Effector CD4-positive, alpha-beta T cell (primary cell): ENCODE measurements around the gene CCDC88B.
"Not testable (repeated sequence)": the region's sequence is repeated elsewhere in the genome, so short reads cannot be mapped to it uniquely, and the experiment has no call there.

ENCODE experiments used
- DNase-seq: peaks from one replicate; pipeline ENCODE4 v3.0.0-alpha.2; 2020

The CCDC88B gene

GRCh38 chr11:64323984-64324383, 16.0 kb upstream of the CCDC88B start:
- DNase-seq = not testable (repeated sequence)

GRCh38 chr11:64324692-64325469, 15.1 kb upstream of the CCDC88B start:
- DNase-seq = no peak

- no peak for DNase-seq
Observed at GRCh38 chr11:64327375-64327774, 12.6 kb upstream of the CCDC88B start.

- no peak for DNase-seq
Observed at GRCh38 chr11:64327993-64328392, 12.0 kb upstream of the CCDC88B start.

- no peak for DNase-seq
Observed at GRCh38 chr11:64330888-64331287, 9.1 kb upstream of the CCDC88B start.

- peak; percentile 47 for DNase-seq
Observed at GRCh38 chr11:64331569-64332371, 8.2 kb upstream of the CCDC88B start.

GRCh38 chr11:64333556-64333955, 6.4 kb upstream of the CCDC88B start:
- no peak for DNase-seq

- DNase-seq = no peak
Observed at GRCh38 chr11:64334764-64335735, 5.0 kb upstream of the CCDC88B start.

GRCh38 chr11:64337538-64338249, 2.3 kb upstream of the CCDC88B start:
- DNase-seq = no peak

GRCh38 chr11:64338716-64339115, 1.3 kb upstream of the CCDC88B start:
- no peak for DNase-seq

GRCh38 chr11:64339286-64339685, 718 bp upstream of the CCDC88B start:
- DNase-seq = no peak

- peak; percentile 62 for DNase-seq
Observed at GRCh38 chr11:64340671-64341335, 799 bp downstream of the CCDC88B start.

GRCh38 chr11:64341429-64341828, 1.4 kb downstream of the CCDC88B start:
- no peak for DNase-seq

GRCh38 chr11:64341851-64342791, 2.1 kb downstream of the CCDC88B start:
- peak; percentile 78 for DNase-seq

GRCh38 chr11:64342869-64343745, 3.1 kb downstream of the CCDC88B start:
- DNase-seq = no peak

GRCh38 chr11:64343767-64344559, 4.0 kb downstream of the CCDC88B start:
- no peak for DNase-seq

- no peak for DNase-seq
Observed at GRCh38 chr11:64344787-64345186, 4.8 kb downstream of the CCDC88B start.

- no peak for DNase-seq
Observed at GRCh38 chr11:64347193-64347867, 7.3 kb downstream of the CCDC88B start.
